Motor neuron (in vitro differentiated cells): Measurements from ENCODE around the gene EFNA5. TPM values are rescaled to one million over a fixed set of nuclear protein-coding genes. Genes with fewer than 3 reads are reported as not detected.

Source experiments
- ATAC-seq, 8 experiments: fragments of 200-7000 bp; cut with Tn5 transposase; replicated peaks in 6 of 8; 2 replicates each; pipeline ENCODE4 v1.8.0; 2021; ENCODE audit warnings: mild to moderate bottlenecking in 8 of 8, moderate library complexity in 8 of 8
- H3K27ac ChIP-seq, 2 donors: fragments of 250-450 bp; sonication (Bioruptor Pico); 2 replicates each; pipeline ENCODE4 v1.9.0; 2021; ENCODE audit warnings: antibody characterized with exemption in 2 of 2, mild to moderate bottlenecking in 2 of 2, moderate library complexity in 1 of 2
- H3K4me1 ChIP-seq, 2 donors: fragments of 250-450 bp; sonication (Bioruptor Pico); replicated peaks in 1 of 2; 2 replicates each; pipeline ENCODE4 v1.6.1; 2021; ENCODE audit warnings: antibody characterized with exemption in 2 of 2, mild to moderate bottlenecking in 2 of 2, moderate library complexity in 1 of 2
- H3K4me3 ChIP-seq, 5 donors: fragments of 250-450 bp; sonication (Bioruptor Pico); 2 replicates each; pipeline ENCODE4 v1.9.0; 2021; ENCODE audit warnings: antibody characterized with exemption in 5 of 5, mild to moderate bottlenecking in 5 of 5, moderate library complexity in 4 of 5
- WGBS, 10 experiments: fragments of 450-650 bp; shearing (Covaris generic); methylation state at CpG; one replicate each; pipeline ENCODE4 v1.0.0; 2022; 5-methylcytosine and 5-hydroxymethylcytosine counted together
- in situ Hi-C, 9 experiments: fragments of 400-800 bp; cut with MboI; loops; one replicate each; pipeline ENCODE4 v1.15.0; 2021; ENCODE audit warnings: low sequenced_read_pairs in 9 of 9, low pct_unique_long_range_greater_than_20kb in 2 of 9; ENCODE audit not compliant: unreplicated experiment in 9 of 9
- total RNA-seq, 8 experiments: library from RNA; unstranded; fragments of 300-600 nt; gene quantifications; 2 replicates each; pipeline versions ENCODE4 v1.2.3 to v1.2.4, GENCODE V29; 2022

EFNA5 gene
- total RNA-seq, 8 experiments from 2014 or later: 8.5 to 88.6 (median 10.5) TPM

DNA sequence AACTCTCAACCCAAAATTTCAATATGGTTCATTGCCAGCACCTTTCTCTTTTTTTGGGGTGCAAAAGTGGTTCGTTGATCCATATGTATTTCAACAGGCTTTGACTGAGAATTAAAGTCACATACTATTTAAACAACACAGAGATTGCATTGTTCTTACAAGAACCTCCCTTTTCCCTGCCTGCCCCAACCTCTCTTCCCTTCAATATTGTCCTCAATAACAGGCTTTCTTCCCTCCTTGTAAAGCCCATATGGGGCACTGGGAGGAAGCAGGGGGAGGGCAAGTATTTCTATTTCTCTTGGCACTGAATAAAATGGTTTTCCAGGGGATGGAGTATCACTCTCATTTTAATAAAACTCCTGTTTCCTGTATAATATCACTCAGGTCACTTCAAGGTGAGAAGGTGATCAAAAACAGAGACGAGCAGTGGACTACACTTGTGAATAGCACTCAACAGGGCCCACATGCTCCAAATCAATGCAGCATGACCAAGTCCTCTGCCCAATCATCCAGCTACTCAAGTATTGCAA lies 65.1 kb downstream of the EFNA5 start:
- H3K4me1 ChIP-seq: peaks cover 8 to 45% of the 10 kb centered on the region in 2 donors

DNA sequence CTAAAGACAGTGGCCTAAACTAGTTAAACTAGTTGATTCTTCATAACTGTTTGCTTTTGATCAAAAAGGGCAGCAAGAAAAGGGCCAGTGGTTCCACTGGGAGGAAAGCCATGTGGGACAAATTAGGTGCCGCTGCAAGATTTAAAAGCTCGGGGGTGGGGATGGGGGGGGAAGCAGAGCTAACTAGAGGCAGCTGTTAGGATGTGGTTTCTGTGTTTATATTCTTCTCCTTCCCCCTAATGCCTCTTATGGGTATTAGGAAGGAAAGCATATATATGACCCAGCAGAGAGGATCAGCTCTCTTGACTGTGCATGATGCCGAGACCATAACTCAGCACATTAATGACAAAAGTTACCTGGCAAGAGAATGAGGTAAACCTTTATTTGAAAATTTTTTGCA lies 65.7 kb downstream of the EFNA5 start:
- H3K27ac ChIP-seq: no peak overlapping the region
- no peak for ATAC-seq
- in situ Hi-C loops: no loop called here
- H3K4me1 ChIP-seq: peaks cover 8 to 45% of the 10 kb centered on the region in 2 donors
- no peak overlapping the region for H3K4me3 ChIP-seq
- WGBS, 10 experiments: 71 to 100% (median 80%) methylated on average over 1 to 3 of the region's 3 CpGs; no CpG with 5 or more reads in 5 of the 10 experiments

More for the DNA sequence above, 65.1 kb downstream of the EFNA5 start:
- Histone ChIP-seq H3K27ac (no peak overlapping the region), H3K4me3 (no peak overlapping the region)
- WGBS, 10 experiments: 17 to 92% (median 75%) methylated on average over 1 to 2 of the region's 2 CpGs; no CpG with 5 or more reads in 2 of the 10 experiments
- in situ Hi-C loops: no loop called here
- ATAC-seq: no peak

DNA sequence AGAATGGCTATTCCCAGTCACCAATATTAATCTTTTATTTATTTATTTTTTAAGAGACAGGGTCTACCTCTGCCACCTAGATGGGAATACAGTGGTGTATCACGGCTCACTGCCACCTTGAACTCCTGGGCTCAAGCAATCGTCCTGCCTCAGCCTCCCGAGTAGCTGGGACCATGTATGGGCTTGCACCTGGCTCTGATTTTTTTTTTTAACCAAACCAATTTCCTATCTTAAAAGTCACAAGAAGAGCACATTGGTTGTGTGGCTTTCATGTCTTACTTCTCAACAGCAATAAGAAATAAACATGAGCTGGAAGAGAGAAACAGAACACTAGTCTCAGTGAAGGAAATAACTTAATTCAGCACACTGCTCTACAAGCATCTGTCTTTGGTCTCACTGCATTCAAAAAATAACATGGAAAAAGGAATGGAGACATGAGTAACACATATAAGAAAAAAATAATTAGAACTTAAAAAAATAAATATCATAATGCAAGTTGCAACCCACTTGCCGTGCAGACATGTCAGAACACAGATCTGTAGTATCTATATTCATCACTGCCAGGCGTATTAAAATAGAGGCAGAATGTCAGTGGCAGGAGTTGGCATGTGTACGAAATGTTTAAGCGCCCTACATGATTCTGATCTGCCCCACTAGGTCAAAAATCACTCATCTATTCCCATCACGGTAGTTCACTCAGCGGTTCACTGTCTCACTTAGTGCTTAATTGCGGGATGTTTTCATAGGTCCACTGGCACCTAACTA lies 66.4 kb downstream of the EFNA5 start:
- no peak for ATAC-seq
- no peak overlapping the region for H3K27ac ChIP-seq
- 76 to 100% (median 93%) methylated on average over 1 to 10 of the region's 10 CpGs; no CpG with 5 or more reads in 1 of the 10 experiments for WGBS, 10 experiments
- H3K4me1 ChIP-seq: peaks cover 8 to 45% of the 10 kb centered on the region in 2 donors
- in situ Hi-C loops: no loop called here
- no peak overlapping the region for H3K4me3 ChIP-seq

DNA sequence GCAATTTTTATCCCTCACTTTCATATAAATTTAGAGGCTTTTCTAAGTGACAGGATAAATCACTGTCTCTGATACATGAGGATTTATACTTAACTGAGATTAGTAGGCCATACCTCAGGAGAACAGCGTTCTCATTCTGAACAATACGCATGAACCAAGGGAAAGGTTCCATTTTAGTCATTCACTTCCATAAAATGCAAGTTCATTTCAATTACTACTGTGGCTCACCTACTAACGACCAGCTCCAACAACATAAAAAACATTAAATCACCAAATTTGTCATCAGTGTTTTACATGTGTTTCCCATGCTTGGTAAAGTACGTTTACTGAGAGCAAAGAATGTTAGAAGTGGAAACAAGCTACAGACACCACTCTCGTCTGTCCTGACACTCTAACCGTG lies 67.4 kb downstream of the EFNA5 start:
- Histone ChIP-seq H3K4me1 (peaks cover 8 to 44% of the 10 kb centered on the region in 2 donors), H3K4me3 (no peak overlapping the region), H3K27ac (no peak overlapping the region)
- peak in 1 of 8 experiments; percentile 33 for ATAC-seq
- in situ Hi-C loops: no loop called here
- WGBS, 10 experiments: 65 to 93% (median 86%) methylated on average over 2 to 6 of the region's 6 CpGs

- peak in 1 of 8 experiments; percentile 7 for ATAC-seq
- peaks cover 5 to 40% of the 10 kb centered on the region in 2 donors for H3K4me1 ChIP-seq
- 29 to 100% (median 86%) methylated on average over 3 to 5 of the region's 5 CpGs; no CpG with 5 or more reads in 1 of the 10 experiments for WGBS, 10 experiments
- H3K4me3 ChIP-seq: no peak overlapping the region
- no peak overlapping the region for H3K27ac ChIP-seq
- in situ Hi-C loops: no loop called here
These were observed 67.8 kb downstream of the EFNA5 start for GRCh38 chr5:107602896-107603295.

DNA sequence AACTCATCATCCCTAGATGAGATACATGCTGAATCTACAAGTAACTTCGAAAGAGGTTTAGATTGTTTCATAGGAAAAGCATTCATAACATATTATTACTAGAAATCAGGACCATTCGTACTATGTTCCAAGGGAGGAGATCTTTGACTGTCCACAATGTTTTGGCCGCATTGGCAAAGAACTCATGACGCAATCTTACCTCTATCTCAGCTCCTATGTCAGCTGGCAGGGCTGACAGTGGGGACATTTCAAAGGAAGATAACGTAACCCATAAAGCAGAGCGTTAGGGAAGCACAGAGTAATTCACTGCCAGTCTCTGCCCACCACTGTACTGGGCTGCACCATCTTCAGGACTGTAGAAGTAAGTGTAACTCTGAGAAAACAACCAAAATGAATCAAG lies 69.7 kb downstream of the EFNA5 start:
- no peak for ATAC-seq
- H3K4me3 ChIP-seq: no peak overlapping the region
- 33 to 100% (median 85%) methylated on average over 2 to 6 of the region's 6 CpGs; no CpG with 5 or more reads in 1 of the 10 experiments for WGBS, 10 experiments
- in situ Hi-C loops: no loop called here
- H3K4me1 ChIP-seq: peaks cover 3 to 26% of the 10 kb centered on the region in 2 donors
- no peak overlapping the region for H3K27ac ChIP-seq

GRCh38 chr5:107598958-107599357 lies 71.8 kb downstream of the EFNA5 start:
- WGBS, 10 experiments: 0 to 100% (median 83%) methylated on average over 1 to 4 of the region's 4 CpGs; no CpG with 5 or more reads in 1 of the 10 experiments
- in situ Hi-C loops: no loop called here
- H3K4me3 ChIP-seq: no peak overlapping the region
- no peak overlapping the region for H3K27ac ChIP-seq
- H3K4me1 ChIP-seq: peaks cover 3 to 23% of the 10 kb centered on the region in 2 donors
- ATAC-seq: peak in 1 of 8 experiments; percentile 26

GRCh38 chr5:107597803-107598202 lies 72.9 kb downstream of the EFNA5 start:
- Histone ChIP-seq H3K4me3 (no peak overlapping the region), H3K27ac (no peak overlapping the region), H3K4me1 (peaks cover under 1 to 13% of the 10 kb centered on the region in 2 donors)
- 75 to 100% (median 94%) methylated on average over 1 to 3 of the region's 3 CpGs; no CpG with 5 or more reads in 2 of the 10 experiments for WGBS, 10 experiments
- ATAC-seq: no peak
- in situ Hi-C loops: no loop called here

GRCh38 chr5:107597247-107597646 lies 73.5 kb downstream of the EFNA5 start:
- Histone ChIP-seq H3K4me3 (no peak overlapping the region), H3K4me1 (peaks cover 5 to 13% of the 10 kb centered on the region in 2 donors), H3K27ac (no peak overlapping the region)
- ATAC-seq: no peak
- WGBS, 10 experiments: 43 to 100% (median 95%) methylated on average over 2 to 3 of the region's 3 CpGs
- in situ Hi-C loops: no loop called here

GRCh38 chr5:107594253-107595045 lies 76.3 kb downstream of the EFNA5 start:
- in situ Hi-C loops: no loop called here
- Histone ChIP-seq H3K4me3 (no peak overlapping the region), H3K27ac (no peak overlapping the region), H3K4me1 (peaks cover 5 to 8% of the 10 kb centered on the region in 2 donors)
- ATAC-seq: peak in 3 of 8 experiments; percentile 6 to 36 (median 34)
- WGBS, 10 experiments: 33 to 100% (median 87%) methylated on average over 1 to 4 of the region's 4 CpGs

DNA sequence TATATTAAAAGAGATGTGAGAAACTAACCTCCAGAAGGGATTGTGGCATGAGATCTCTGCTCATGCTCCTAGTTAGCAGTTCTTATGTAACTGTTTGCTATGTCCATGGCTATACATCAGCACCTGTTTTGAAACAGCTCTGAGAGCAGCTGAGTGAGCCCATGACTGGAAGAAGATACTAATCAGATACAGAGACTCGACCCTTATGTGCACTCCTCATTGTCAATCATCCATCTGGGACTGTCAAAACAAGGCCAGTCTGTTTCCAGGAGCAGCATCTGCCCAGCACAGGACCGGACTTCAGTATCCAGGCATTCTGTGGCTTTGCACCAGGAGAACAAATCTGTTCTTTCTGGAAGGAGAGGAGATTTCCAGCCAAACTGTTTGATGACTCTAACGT lies 77.7 kb downstream of the EFNA5 start:
- Histone ChIP-seq H3K27ac (no peak overlapping the region), H3K4me1 (peaks cover 5 to 8% of the 10 kb centered on the region in 2 donors), H3K4me3 (no peak overlapping the region)
- in situ Hi-C loops: no loop called here
- peak in 6 of 8 experiments; percentile 6 to 93 (median 69) for ATAC-seq
- WGBS, 10 experiments: 18 to 90% (median 76%) methylated on average over 2 to 3 of the region's 3 CpGs; no CpG with 5 or more reads in 5 of the 10 experiments

DNA sequence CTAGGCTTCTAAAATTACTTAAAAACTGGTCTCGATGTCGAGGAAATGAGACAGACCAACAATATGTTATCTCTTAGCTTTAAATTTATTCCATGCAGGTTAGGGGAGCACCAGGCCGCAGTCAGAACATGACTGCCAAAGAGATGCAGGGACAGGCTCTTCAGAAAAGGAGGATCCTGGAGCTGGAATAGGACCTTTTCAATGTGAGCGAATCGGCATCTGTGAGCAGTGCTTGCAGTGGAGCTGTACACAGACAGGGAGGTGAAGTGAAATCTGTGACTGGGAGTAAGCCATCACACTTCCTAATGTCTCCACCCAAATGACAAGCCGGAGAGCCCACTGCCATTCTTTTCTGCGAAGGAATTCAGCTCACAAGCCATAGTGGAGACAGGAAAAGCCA lies 78.2 kb downstream of the EFNA5 start:
- 55 to 94% (median 81%) methylated on average over 2 to 7 of the region's 7 CpGs; no CpG with 5 or more reads in 1 of the 10 experiments for WGBS, 10 experiments
- in situ Hi-C loops: no loop called here
- Histone ChIP-seq H3K4me3 (no peak overlapping the region), H3K4me1 (peaks cover 5 to 8% of the 10 kb centered on the region in 2 donors), H3K27ac (no peak overlapping the region)
- ATAC-seq: peak in 7 of 8 experiments; percentile 5 to 48 (median 31)

GRCh38 chr5:107590686-107591085 lies 80.1 kb downstream of the EFNA5 start:
- WGBS, 10 experiments: 0 to 100% (median 67%) methylated on average over 1 of the region's 1 CpG; no CpG with 5 or more reads in 5 of the 10 experiments
- peaks cover 5 to 8% of the 10 kb centered on the region in 2 donors for H3K4me1 ChIP-seq

More at GRCh38 chr5:107590686-107591085, 80.1 kb downstream of the EFNA5 start:
- in situ Hi-C loops: no loop called here
- ATAC-seq: peak in 3 of 8 experiments; percentile 74 to 89 (median 80)
- no peak overlapping the region for H3K27ac ChIP-seq
- no peak overlapping the region for H3K4me3 ChIP-seq
